HepG2 (cell line): ENCODE measurements around the gene HDHD3. TPM values are rescaled to one million over a fixed set of nuclear protein-coding genes. Genes with fewer than 3 reads are reported as not detected.

Source experiments
- AHR ChIP-seq: IDR thresholded peaks from 2 replicates; pipeline ENCODE4 v1.6.1; 2018; ENCODE audit warnings: missing genetic modification reagents, missing compliant biosample characterization
- CBX2 ChIP-seq, 2 experiments: fragments of 200-600 bp in 1 of 2; sonication (generic); formaldehyde crosslinking in 1 of 2; IDR thresholded peaks; 2 replicates each; pipeline versions ENCODE4 v1.7.0 to v1.8.1; 2018 to 2022; ENCODE audit warnings: low read depth in 2 of 2, low read length in 1 of 2, mild to moderate bottlenecking in 1 of 2, missing genetic modification reagents in 1 of 2
- EP300 ChIP-seq, 3 experiments: sonication (generic) in 1 of 3; formaldehyde crosslinking in 1 of 3; IDR thresholded peaks; 2 replicates each; pipeline versions ENCODE4 v1.5.1 to v1.6.1; 2011 to 2020; ENCODE audit warnings: low read depth in 2 of 3, low read length in 2 of 3, borderline replicate concordance in 1 of 3, improper control_type of control experiment in 1 of 3, mild to moderate bottlenecking in 1 of 3, missing genetic modification reagents in 1 of 3, moderate library complexity in 1 of 3
- FIP1L1 ChIP-seq: fragments of 200-400 bp; formaldehyde crosslinking; IDR thresholded peaks from 2 replicates; pipeline ENCODE4 v1.6.1; 2018; ENCODE audit warnings: low read depth, mild to moderate bottlenecking, low read length, moderate library complexity, borderline replicate concordance; ENCODE audit not compliant: insufficient read depth
- GABPB1 ChIP-seq: IDR thresholded peaks from 2 replicates; pipeline ENCODE4 v1.6.1; 2016; ENCODE audit warnings: mild to moderate bottlenecking, missing genetic modification reagents, moderate library complexity, missing compliant biosample characterization
- KAT2B ChIP-seq: fragments of 150-350 bp; IDR thresholded peaks from 2 replicates; pipeline ENCODE4 v1.6.1; 2014; ENCODE audit warnings: low read depth, low read length, borderline replicate concordance
- MBD4 ChIP-seq: IDR thresholded peaks from 2 replicates; pipeline ENCODE4 v1.6.1; 2012; ENCODE audit warnings: low read length, inconsistent platforms, borderline replicate concordance
- MED13 ChIP-seq: sonication (generic); formaldehyde crosslinking; IDR thresholded peaks from 2 replicates; pipeline ENCODE4 v1.5.0; 2020; ENCODE audit warnings: missing genetic modification reagents
- MIXL1 ChIP-seq: IDR thresholded peaks from 2 replicates; pipeline ENCODE4 v1.6.1; 2016
- MTA1 ChIP-seq: sonication (generic); formaldehyde crosslinking; IDR thresholded peaks from 2 replicates; pipeline ENCODE4 v1.4.0; 2020; ENCODE audit warnings: missing genetic modification reagents, mild to moderate bottlenecking, borderline replicate concordance
- NFE2 ChIP-seq: sonication (generic); formaldehyde crosslinking; IDR thresholded peaks from 2 replicates; pipeline ENCODE4 v1.4.0; 2020; ENCODE audit warnings: missing genetic modification reagents
- NFYB ChIP-seq: sonication (generic); formaldehyde crosslinking; IDR thresholded peaks from 2 replicates; pipeline ENCODE4 v1.4.0; 2020; ENCODE audit warnings: missing genetic modification reagents
- RFX5 ChIP-seq: IDR thresholded peaks from 2 replicates; pipeline ENCODE4 v1.6.1; 2011; ENCODE audit warnings: low read depth, low read length, improper control_type of control experiment
- STAT5B ChIP-seq: sonication (generic); formaldehyde crosslinking; IDR thresholded peaks from 2 replicates; pipeline ENCODE4 v1.4.0; 2020; ENCODE audit warnings: missing genetic modification reagents
- ZBTB1 ChIP-seq: sonication (generic); formaldehyde crosslinking; IDR thresholded peaks from 2 replicates; pipeline ENCODE4 v1.4.0; 2020; ENCODE audit warnings: missing genetic modification reagents, borderline replicate concordance
- ZFP62 ChIP-seq: sonication (generic); formaldehyde crosslinking; IDR thresholded peaks from 2 replicates; pipeline ENCODE4 v1.4.0; 2020; ENCODE audit warnings: missing genetic modification reagents
- ZNF343 ChIP-seq: sonication (generic); formaldehyde crosslinking; IDR thresholded peaks from 2 replicates; pipeline ENCODE4 v1.4.0; 2020; ENCODE audit warnings: mild to moderate bottlenecking, missing genetic modification reagents
- ZNF589 ChIP-seq: sonication (generic); formaldehyde crosslinking; conservative IDR thresholded peaks from 2 replicates; pipeline ENCODE4 v1.8.0; 2022; ENCODE audit warnings: mild to moderate bottlenecking, moderate library complexity, missing genetic modification reagents
- ZSCAN31 ChIP-seq: sonication (generic); formaldehyde crosslinking; IDR thresholded peaks from 2 replicates; pipeline ENCODE4 v1.5.0; 2020; ENCODE audit warnings: low read depth, mild to moderate bottlenecking, missing genetic modification reagents
- polyA plus RNA-seq, 8 experiments: library from polyadenylated mRNA; depleted of rRNA in 3 of 8; stranded (reverse) in 7 of 8; unstranded in 1 of 8; fragments of >200 nt; fragmentation: Illumina TruSeq in 4 of 8; extraction: Trizol in 4 of 8; gene quantifications; 2 replicates each; pipeline versions ENCODE4 v1.2.1 to v1.2.3, GENCODE V29; 2011 to 2016; ENCODE audit warnings: low read depth in 4 of 8, missing spikeins in 1 of 8, mixed read lengths in 1 of 8; ENCODE audit not compliant: insufficient read depth in 1 of 8
- total RNA-seq, 5 experiments: library from RNA; depleted of rRNA; stranded (reverse); fragments of >200 nt; fragmentation: Illumina TruSeq; extraction: Trizol; gene quantifications; 2 replicates each; pipeline ENCODE4 v1.2.3, GENCODE V29; 2016; ENCODE audit warnings: low read depth in 1 of 5
- TF ChIP-seq, protein P1 (sequence below): sonication (generic); formaldehyde crosslinking; IDR thresholded peaks from 2 replicates; pipeline ENCODE4 v1.8.0; 2022; ENCODE audit warnings: mild to moderate bottlenecking, missing genetic modification reagents, moderate library complexity
- TF ChIP-seq, protein P2 (sequence below): sonication (generic); formaldehyde crosslinking; IDR thresholded peaks from 2 replicates; pipeline ENCODE4 v1.8.1; 2023; ENCODE audit warnings: mild to moderate bottlenecking, missing genetic modification reagents
- TF ChIP-seq, protein P3 (sequence below): sonication (generic); formaldehyde crosslinking; IDR thresholded peaks from 2 replicates; pipeline ENCODE4 v1.4.0; 2020; ENCODE audit warnings: missing genetic modification reagents
- TF ChIP-seq, protein P4 (sequence below): sonication (generic); formaldehyde crosslinking; IDR thresholded peaks from 2 replicates; pipeline ENCODE4 v1.8.0; 2022; ENCODE audit warnings: mild to moderate bottlenecking, missing genetic modification reagents, moderate library complexity

HDHD3 gene
- total and polyA plus RNA-seq, 2 of the 13 experiments (the other 11 are each of a cell fraction or from before 2014, with no cell fraction given): 23.1 to 38.5 TPM

DNA sequence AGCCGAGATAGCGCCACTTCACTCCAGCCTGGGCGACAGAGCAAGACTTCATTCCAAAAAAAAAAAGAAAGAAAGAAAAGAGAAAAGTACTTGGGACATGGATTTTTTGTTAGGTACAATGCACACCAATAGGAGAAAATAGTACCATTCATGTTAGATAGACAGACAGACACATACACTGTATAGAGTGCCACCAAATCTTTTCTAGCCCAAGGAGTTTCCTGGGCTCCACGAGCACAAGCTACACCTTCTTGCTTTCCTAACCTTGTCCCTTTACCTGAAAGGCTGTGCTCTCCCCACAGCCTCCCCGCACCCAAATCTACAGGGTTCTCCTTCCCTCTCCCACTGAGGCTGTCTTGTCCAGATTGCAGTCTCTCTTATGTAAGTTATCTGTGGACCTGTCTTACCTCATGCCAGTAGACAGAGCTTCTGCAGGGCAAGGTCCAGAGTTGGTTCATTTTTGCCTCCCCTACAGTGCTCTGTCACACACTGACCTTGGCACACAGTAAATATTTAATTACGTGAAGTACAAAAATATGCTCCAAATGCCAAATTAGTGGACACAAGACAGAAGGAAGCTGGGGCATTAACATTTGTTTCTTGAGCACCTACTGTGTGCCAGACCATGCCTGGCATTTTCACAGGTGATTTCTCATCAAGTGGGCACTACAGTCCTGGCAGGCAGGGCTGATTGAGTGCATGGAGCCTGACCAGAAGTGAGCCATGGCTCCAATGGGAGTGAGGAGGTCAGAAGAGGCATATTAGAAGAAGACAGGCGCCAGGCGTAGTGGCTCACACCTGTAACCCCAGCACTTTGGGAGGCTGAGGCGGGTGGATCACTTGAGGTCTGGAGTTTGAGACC, 18.4 kb upstream of the HDHD3 start (continued):
- TF ChIP-seq FIP1L1: no peak
- TF ChIP-seq, protein P1, sequence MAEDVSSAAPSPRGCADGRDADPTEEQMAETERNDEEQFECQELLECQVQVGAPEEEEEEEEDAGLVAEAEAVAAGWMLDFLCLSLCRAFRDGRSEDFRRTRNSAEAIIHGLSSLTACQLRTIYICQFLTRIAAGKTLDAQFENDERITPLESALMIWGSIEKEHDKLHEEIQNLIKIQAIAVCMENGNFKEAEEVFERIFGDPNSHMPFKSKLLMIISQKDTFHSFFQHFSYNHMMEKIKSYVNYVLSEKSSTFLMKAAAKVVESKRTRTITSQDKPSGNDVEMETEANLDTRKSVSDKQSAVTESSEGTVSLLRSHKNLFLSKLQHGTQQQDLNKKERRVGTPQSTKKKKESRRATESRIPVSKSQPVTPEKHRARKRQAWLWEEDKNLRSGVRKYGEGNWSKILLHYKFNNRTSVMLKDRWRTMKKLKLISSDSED: no peak
- TF ChIP-seq, protein P2, sequence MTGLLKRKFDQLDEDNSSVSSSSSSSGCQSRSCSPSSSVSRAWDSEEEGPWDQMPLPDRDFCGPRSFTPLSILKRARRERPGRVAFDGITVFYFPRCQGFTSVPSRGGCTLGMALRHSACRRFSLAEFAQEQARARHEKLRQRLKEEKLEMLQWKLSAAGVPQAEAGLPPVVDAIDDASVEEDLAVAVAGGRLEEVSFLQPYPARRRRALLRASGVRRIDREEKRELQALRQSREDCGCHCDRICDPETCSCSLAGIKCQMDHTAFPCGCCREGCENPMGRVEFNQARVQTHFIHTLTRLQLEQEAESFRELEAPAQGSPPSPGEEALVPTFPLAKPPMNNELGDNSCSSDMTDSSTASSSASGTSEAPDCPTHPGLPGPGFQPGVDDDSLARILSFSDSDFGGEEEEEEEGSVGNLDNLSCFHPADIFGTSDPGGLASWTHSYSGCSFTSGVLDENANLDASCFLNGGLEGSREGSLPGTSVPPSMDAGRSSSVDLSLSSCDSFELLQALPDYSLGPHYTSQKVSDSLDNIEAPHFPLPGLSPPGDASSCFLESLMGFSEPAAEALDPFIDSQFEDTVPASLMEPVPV (CRISPR knock-in tag): no peak
- no peak for TF ChIP-seq STAT5B (CRISPR knock-in tag)
- TF ChIP-seq MIXL1: peak; percentile 94
- TF ChIP-seq EP300 (IDR thresholded peaks at IDR 0.05; ENCODE audit: low read depth in 2 of 2, low read length in 2 of 2): peak in 1 of 2 experiments; percentile 83; a peak in 2 of 4 replicates
- TF ChIP-seq EP300 (CRISPR knock-in tag; IDR thresholded peaks at IDR 0.05; ENCODE audit: borderline replicate concordance): peak; percentile 70; the same call in 1 of the 2 replicates
- no peak for TF ChIP-seq ZFP62 (CRISPR knock-in tag)
- TF ChIP-seq CBX2 (IDR thresholded peaks at IDR 0.05; ENCODE audit: low read depth, low read length): no peak
- TF ChIP-seq CBX2 (CRISPR knock-in tag; IDR thresholded peaks at IDR 0.05; ENCODE audit: low read depth): no peak
- no peak for TF ChIP-seq KAT2B
- TF ChIP-seq NFE2 (CRISPR knock-in tag): no peak
- no peak for TF ChIP-seq NFYB (CRISPR knock-in tag)
- TF ChIP-seq GABPB1: no peak; the same call in 1 of the 2 replicates
- 0 out of 2 replicates have a peak, but pooled peaks have one; percentile 25 for TF ChIP-seq ZSCAN31 (CRISPR knock-in tag)
- TF ChIP-seq RFX5: no peak
- TF ChIP-seq, protein P3, sequence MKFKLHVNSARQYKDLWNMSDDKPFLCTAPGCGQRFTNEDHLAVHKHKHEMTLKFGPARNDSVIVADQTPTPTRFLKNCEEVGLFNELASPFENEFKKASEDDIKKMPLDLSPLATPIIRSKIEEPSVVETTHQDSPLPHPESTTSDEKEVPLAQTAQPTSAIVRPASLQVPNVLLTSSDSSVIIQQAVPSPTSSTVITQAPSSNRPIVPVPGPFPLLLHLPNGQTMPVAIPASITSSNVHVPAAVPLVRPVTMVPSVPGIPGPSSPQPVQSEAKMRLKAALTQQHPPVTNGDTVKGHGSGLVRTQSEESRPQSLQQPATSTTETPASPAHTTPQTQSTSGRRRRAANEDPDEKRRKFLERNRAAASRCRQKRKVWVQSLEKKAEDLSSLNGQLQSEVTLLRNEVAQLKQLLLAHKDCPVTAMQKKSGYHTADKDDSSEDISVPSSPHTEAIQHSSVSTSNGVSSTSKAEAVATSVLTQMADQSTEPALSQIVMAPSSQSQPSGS (CRISPR knock-in tag): peak; percentile 92
- no peak for TF ChIP-seq ZBTB1 (CRISPR knock-in tag)
- TF ChIP-seq MBD4: no peak
- TF ChIP-seq MTA1 (CRISPR knock-in tag): 0 out of 2 replicates have a peak, but pooled peaks have one; percentile 19
- TF ChIP-seq, protein P4, sequence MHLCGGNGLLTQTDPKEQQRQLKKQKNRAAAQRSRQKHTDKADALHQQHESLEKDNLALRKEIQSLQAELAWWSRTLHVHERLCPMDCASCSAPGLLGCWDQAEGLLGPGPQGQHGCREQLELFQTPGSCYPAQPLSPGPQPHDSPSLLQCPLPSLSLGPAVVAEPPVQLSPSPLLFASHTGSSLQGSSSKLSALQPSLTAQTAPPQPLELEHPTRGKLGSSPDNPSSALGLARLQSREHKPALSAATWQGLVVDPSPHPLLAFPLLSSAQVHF: no peak; the same call in 1 of the 2 replicates
- TF ChIP-seq MED13 (CRISPR knock-in tag): no peak
- no peak for TF ChIP-seq ZNF343
- TF ChIP-seq AHR (CRISPR knock-in tag): no peak
- TF ChIP-seq ZNF589 (CRISPR knock-in tag): no peak; the same call in 1 of the 2 replicates
